Stimulated activated naive CD8-positive, alpha-beta T cell treated with anti-CD3 and anti-CD28 coated beads, Interleukin-15, Interleukin-2, amounts not matched to agents 100 ng/mL and 50 ng/mL, for 24 hours (primary cell): Measurements from ENCODE around the gene BCL7B.
"Not testable (repeated sequence)": the region's sequence is repeated elsewhere in the genome, so short reads cannot be mapped to it uniquely, and the experiment has no call there.

ENCODE experiments used
- H3K27ac Mint-ChIP-seq: one replicate; pipeline ENCODE4 v1.8.0; 2021; ENCODE audit warnings: mild to moderate bottlenecking, mixed read lengths
- H3K27me3 Mint-ChIP-seq: one replicate; pipeline ENCODE4 v1.8.0; 2021; ENCODE audit warnings: mixed read lengths
- H3K36me3 Mint-ChIP-seq: one replicate; pipeline ENCODE4 v1.8.0; 2021; ENCODE audit warnings: low read depth, mixed read lengths
- H3K4me1 Mint-ChIP-seq: one replicate; pipeline ENCODE4 v1.8.0; 2021; ENCODE audit warnings: low read depth, mixed read lengths
- H3K4me3 Mint-ChIP-seq: one replicate; pipeline ENCODE4 v1.8.0; 2021; ENCODE audit warnings: mild to moderate bottlenecking, mixed read lengths
- H3K9me3 Mint-ChIP-seq: one replicate; pipeline ENCODE4 v1.8.0; 2021; ENCODE audit warnings: mixed read lengths

The BCL7B gene

DNA sequence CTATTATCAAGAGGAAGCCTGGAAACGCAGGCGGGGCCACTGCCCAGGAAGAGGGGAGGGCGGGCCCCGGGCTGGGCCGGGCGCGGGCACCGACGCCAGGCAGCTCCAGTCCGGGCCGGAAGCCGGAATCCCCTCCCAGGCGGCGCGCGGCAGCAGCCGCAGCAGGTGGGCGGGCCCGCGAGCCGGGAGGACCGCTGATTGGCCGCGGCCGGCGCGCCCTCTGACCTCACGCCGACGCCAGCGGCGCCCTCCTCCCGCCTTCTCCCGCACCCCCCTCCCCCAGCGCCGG lies 438 bp downstream of the BCL7B start:
- peak overlapping the region; percentile 86 for H3K27ac Mint-ChIP-seq
- peak overlapping the region; percentile 95 for H3K4me3 Mint-ChIP-seq
- H3K4me1 Mint-ChIP-seq: peaks cover 46% of the 10 kb centered on the region
- no peaks in the 10 kb centered on the region for H3K27me3 Mint-ChIP-seq
- H3K36me3 Mint-ChIP-seq: peaks cover 17% of the 10 kb centered on the region
- no peaks in the 10 kb centered on the region for H3K9me3 Mint-ChIP-seq

DNA sequence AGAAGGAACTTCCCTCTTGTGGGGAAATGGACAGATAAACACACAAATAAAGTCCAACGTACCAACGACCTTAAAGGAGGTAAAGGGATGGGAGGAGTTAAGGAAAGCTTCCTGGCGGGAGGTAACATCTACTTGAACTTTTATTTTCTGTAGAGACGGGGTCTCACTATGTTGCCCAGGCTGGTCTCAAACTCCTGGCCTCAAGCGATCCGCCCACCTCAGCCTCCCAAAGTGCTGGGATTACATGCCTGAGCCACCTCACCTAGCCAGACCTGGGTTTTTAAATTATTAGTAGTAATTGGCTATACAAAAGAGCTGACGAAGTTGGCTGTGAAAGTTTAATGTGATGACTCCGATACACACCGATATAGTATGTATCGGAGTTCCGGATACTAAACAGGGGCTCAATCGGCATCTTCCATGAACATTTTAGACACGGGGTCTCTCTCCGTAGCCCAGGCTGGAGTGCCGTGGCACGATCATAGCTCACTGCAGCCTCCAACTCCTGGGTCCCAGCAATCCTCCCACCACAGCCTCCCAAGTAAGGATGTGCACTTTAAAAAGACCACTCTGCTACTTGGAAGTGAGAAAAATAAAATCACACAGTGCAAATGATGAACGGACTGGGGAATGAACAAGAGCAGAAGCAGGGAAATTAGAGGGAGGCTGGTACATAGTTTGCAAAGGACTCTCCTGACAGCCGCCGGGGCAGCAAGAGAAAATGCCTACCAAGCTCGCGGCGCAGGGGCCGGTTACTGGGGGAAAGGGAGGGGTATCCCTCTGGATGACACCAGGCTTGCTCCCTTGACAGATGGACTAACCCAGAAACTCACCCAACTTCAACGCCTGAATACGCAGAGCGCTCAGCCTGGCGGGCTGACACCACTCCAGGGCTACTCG lies 1.0 kb downstream of the BCL7B start:
- H3K27me3 Mint-ChIP-seq: no peaks in the 10 kb centered on the region
- H3K27ac Mint-ChIP-seq: peak overlapping the region; percentile 86
- H3K4me3 Mint-ChIP-seq: peak overlapping the region; percentile 95
- peaks cover 20% of the 10 kb centered on the region for H3K36me3 Mint-ChIP-seq
- no peaks in the 10 kb centered on the region for H3K9me3 Mint-ChIP-seq
- peaks cover 47% of the 10 kb centered on the region for H3K4me1 Mint-ChIP-seq

DNA sequence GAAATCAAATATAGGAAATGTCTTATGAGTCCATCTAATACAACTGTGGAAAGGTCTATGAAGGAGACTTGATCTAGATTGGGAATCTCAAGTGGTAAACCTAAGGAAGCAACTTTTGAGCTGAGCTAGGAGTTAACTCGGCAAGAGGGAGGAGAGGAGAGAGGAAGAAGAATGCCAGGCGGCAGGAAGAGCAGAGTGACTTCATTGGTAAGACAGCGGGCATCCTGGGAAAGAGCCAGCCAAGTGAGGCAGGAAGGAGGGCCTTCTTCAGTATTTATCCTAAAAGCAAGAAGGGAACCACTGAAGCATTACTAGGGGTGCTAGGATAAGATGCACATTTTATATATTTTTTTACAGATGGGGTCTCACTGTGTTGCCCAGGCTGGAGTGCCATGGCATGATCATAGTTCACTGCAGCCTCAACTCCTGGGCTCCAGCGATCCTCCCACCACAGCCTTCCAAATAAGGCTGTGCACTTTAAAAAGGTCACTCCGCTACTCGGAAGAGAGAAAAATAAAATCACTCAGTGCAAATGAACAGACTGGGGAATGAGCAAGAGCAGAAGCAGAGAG lies 2.0 kb downstream of the BCL7B start:
- Mint-ChIP-seq H3K4me1 (peaks cover 45% of the 10 kb centered on the region), H3K27me3 (no peaks in the 10 kb centered on the region), H3K27ac (peak overlapping the region; percentile 55), H3K4me3 (peak overlapping the region; percentile 95), H3K36me3 (peaks cover 27% of the 10 kb centered on the region), H3K9me3 (no peaks in the 10 kb centered on the region)

DNA sequence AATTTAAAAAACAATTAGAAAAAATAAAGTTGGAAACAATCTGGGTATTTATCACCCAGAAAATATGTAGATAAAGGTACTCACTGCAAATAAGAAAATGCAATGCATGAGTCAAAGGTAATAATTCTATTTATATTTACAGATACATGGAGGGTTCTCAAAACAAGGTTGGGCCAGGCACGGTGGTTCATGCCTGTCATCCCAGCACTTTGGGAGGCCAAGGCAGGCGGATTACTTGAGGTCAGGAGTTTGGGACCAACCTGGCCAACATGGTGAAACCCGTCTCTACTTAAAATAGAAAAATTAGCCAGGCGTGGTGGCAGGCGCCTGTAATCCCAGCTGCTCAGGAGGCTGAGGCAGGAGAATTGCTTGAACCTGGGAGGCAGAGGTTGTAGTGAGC lies 7.4 kb downstream of the BCL7B start:
- H3K36me3 Mint-ChIP-seq: peaks cover 40% of the 10 kb centered on the region
- peaks cover 31% of the 10 kb centered on the region for H3K4me1 Mint-ChIP-seq
- not testable (repeated sequence) for H3K27me3 Mint-ChIP-seq, H3K4me3 Mint-ChIP-seq, H3K27ac Mint-ChIP-seq, H3K9me3 Mint-ChIP-seq

DNA sequence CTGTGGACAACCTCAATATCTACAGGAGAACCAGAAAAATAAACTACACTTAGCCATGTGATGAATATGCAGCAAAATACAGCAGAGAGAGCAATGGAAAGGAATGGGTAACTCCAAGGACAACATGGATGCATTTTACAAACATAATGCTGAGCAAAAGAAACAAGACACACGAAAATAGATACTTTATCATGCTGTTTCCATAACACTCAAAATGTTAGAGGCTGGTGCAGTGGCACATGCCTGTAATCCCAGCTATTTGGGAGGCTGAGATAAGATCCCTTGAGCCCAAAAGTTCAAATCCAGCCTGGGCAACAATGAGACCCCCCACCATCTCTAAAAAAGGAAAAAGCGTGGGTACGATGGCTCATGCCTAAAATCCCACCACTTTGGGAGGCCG lies 8.3 kb downstream of the BCL7B start:
- H3K4me3 Mint-ChIP-seq: no peak overlapping the region
- H3K4me1 Mint-ChIP-seq: peaks cover 23% of the 10 kb centered on the region
- H3K27ac Mint-ChIP-seq: no peak overlapping the region
- no peaks in the 10 kb centered on the region for H3K27me3 Mint-ChIP-seq
- peaks cover 45% of the 10 kb centered on the region for H3K36me3 Mint-ChIP-seq
- H3K9me3 Mint-ChIP-seq: no peaks in the 10 kb centered on the region

DNA sequence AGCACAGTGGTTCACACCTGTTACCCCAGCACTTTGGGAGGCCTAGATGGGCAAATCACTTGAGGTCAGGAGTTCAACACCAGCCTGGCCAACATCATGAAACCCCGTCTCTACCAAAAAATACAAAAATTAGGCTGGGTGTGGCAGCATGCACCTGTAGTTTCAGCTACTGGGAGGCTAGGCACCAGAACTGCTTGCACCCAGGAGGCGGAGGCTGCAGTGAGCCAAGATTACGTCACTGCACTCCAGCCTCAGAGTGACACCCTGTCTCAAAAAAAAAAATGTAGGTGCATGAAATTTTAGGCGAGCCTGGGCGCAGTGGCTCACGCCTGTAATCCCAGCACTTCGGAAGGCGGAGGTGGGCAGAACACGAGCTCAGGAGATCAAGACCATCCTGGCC lies 9.6 kb downstream of the BCL7B start:
- Mint-ChIP-seq H3K27me3 (no peaks in the 10 kb centered on the region), H3K36me3 (peaks cover 43% of the 10 kb centered on the region), H3K4me1 (peaks cover 20% of the 10 kb centered on the region), H3K27ac (no peak overlapping the region), H3K9me3 (no peaks in the 10 kb centered on the region), H3K4me3 (no peak overlapping the region)

DNA sequence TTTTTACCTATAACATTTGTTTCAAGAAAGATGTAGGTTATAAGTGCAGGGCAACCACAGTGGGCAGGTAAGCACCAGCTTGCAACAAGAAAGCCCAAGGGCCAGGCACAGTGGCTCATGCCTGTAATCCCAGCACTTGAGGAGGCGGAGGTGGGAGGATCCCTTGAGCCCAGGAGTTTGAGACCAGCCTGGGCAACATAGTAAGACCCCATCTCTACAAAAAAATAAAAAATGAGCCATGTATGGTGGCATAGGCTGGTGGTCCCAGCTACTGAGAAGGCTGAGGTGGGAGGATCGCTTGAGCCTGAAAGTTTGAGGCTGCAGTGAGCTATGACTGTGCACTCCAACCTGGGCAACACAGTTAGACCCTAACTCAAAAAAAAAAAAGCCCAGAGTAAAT lies 12.8 kb downstream of the BCL7B start:
- Mint-ChIP-seq H3K27ac (no peak overlapping the region), H3K36me3 (peaks cover 46% of the 10 kb centered on the region), H3K4me3 (no peak overlapping the region), H3K4me1 (peaks cover 16% of the 10 kb centered on the region), H3K27me3 (no peaks in the 10 kb centered on the region), H3K9me3 (no peaks in the 10 kb centered on the region)

DNA sequence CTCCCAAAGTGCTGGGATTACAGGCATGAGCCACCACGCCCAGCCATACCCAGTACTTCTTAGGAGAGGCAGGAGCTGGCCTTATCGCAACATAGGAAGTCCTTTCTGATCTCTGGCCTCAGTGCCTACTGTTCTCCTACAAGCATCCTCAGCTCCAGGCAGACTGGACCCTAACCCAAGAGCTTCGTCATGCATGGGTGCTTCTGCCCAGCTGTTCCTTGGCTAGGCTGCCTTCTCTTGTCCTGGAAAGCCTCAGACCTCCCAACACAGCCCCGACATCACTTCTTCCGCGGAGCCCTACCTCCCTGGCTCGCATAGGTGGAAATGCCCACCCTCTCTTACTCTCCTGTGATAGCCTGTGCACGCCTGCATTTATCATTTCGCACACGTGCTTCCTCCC lies 15.8 kb downstream of the BCL7B start:
- Mint-ChIP-seq H3K36me3 (peaks cover 55% of the 10 kb centered on the region), H3K9me3 (no peaks in the 10 kb centered on the region), H3K4me3 (no peak overlapping the region), H3K4me1 (no peaks in the 10 kb centered on the region), H3K27ac (no peak overlapping the region), H3K27me3 (no peaks in the 10 kb centered on the region)

DNA sequence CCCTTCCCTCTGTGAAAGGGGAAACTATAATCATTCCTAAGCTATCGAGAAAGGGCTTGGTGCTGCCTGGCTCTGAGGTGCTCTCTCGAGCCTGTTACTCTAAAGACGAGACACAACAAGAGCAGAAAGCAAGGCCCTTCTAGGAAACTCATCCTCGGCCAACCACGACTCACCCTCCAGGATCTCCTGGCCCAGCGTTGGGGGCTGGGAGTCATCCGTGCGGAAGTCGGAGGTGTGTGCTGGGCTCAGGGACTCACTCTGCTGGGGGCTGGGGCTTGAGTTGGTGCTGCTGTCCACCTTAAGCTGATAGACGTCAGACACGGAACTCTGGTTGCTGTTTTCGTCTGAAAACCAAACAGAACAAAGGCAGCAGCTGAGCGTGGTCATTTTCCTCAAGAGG lies 17.8 kb downstream of the BCL7B start:
- Mint-ChIP-seq H3K9me3 (no peaks in the 10 kb centered on the region), H3K4me3 (no peak overlapping the region), H3K4me1 (no peaks in the 10 kb centered on the region), H3K36me3 (peaks cover 62% of the 10 kb centered on the region), H3K27ac (no peak overlapping the region), H3K27me3 (no peaks in the 10 kb centered on the region)

DNA sequence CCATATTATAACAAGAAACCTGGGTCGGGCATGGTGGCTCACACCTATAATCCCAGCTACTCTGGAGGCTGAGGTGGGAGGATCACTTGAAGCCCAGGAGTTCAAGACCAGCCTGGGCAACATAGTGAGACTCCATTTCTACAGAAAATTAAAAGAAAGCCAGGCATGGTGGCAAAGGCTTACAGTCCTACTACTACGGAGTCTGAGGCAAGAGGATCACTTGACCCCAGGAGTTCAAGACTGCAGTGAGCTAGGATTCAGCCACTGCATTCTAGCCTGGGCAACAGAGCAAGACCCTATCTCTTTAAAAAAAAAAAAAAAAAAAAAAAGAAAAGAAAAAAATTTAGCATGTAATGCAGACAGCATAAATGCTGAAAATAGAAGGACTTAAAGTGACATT lies 19.0 kb downstream of the BCL7B start:
- H3K9me3 Mint-ChIP-seq, H3K4me3 Mint-ChIP-seq, H3K4me1 Mint-ChIP-seq, H3K27me3 Mint-ChIP-seq, H3K27ac Mint-ChIP-seq: not testable (repeated sequence)
- peaks cover 58% of the 10 kb centered on the region for H3K36me3 Mint-ChIP-seq

DNA sequence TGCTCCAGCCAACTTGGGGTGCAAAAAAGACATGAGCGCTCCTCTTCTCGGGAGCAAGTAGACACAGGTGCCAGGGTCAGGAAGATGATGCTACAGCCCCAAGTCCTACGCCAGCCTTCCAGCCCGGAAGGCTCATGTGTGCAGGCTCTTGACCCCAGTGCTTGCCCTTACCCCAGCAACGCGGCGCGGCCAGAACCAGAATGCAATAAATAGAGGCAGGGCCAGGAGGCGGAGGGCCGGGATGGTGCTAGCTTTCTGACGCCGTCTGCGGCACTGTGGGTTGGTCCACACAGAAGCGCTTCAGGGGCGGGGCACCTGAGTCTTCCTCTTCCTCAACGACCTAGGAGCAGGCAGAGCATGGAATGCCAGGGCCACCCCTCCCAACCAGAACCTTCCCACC lies 20.4 kb downstream of the BCL7B start:
- H3K27me3 Mint-ChIP-seq: no peaks in the 10 kb centered on the region
- H3K27ac Mint-ChIP-seq: no peak overlapping the region
- H3K36me3 Mint-ChIP-seq: peaks cover 55% of the 10 kb centered on the region
- H3K4me3 Mint-ChIP-seq: no peak overlapping the region
- H3K9me3 Mint-ChIP-seq: no peaks in the 10 kb centered on the region
- H3K4me1 Mint-ChIP-seq: no peaks in the 10 kb centered on the region

DNA sequence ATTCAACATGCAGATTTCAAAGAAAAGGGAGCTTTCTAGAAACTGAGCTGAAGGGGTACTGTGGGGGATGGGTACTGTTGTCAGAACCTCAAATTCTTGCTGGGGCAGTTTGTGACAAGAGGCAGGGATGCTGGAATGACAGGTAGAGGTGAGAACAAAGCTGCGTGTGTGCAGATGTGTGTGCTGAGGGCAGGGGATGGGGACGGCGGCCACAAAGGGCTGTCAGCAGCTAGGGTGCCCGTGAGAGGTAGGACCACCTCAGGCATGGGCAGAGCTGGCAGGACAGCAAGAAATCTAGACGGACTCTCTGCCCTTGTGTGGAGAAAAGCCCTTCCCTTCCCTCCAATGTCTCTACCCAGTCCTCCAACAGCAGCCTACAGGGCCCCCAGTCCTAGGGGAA lies 21.0 kb downstream of the BCL7B start:
- no peak overlapping the region for H3K4me3 Mint-ChIP-seq
- H3K4me1 Mint-ChIP-seq: no peaks in the 10 kb centered on the region
- H3K27me3 Mint-ChIP-seq: no peaks in the 10 kb centered on the region
- H3K36me3 Mint-ChIP-seq: peaks cover 55% of the 10 kb centered on the region
- no peak overlapping the region for H3K27ac Mint-ChIP-seq
- no peaks in the 10 kb centered on the region for H3K9me3 Mint-ChIP-seq

DNA sequence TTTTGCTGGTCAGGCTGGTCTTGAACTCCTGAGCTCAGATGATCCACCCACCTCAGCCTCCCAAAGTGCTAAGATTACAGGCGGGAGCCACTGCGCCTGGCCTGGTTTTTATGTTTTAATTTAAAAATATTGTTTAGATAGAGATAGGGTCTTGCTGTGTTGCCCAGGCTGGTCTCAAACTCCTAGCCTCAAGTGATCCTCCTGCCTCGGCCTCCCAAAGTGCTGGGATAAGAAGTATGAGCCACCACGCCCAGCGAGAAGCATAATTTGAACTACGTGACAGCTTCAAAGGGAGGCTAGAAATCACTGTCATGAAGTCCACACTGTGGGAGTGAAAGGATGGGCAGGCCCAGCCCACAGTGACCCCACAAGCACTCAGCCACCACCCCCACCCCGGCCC lies 21.6 kb downstream of the BCL7B start:
- H3K4me1 Mint-ChIP-seq, H3K9me3 Mint-ChIP-seq, H3K27me3 Mint-ChIP-seq, H3K27ac Mint-ChIP-seq, H3K4me3 Mint-ChIP-seq: not testable (repeated sequence)
- peaks cover 51% of the 10 kb centered on the region for H3K36me3 Mint-ChIP-seq

DNA sequence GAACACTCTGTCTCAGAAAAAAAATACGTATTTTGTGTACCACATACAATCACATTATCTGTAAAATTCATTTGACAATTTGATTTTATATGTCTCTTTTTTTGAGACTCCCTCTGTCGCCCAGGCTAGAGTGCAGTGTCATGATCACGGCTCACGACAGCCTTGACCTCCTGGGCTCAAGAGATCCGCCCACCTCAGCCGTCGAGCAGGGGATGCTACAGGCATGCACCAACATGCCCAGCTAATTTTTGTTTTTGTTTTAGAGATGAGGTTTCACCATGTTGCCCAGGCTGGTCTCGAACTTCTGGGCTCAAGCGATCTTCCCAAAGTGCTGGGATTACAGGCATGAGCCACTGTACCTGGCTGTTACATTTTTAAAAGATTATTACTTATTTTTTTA lies 23.7 kb downstream of the BCL7B start:
- Mint-ChIP-seq H3K27ac (no peak overlapping the region), H3K4me1 (no peaks in the 10 kb centered on the region)

DNA sequence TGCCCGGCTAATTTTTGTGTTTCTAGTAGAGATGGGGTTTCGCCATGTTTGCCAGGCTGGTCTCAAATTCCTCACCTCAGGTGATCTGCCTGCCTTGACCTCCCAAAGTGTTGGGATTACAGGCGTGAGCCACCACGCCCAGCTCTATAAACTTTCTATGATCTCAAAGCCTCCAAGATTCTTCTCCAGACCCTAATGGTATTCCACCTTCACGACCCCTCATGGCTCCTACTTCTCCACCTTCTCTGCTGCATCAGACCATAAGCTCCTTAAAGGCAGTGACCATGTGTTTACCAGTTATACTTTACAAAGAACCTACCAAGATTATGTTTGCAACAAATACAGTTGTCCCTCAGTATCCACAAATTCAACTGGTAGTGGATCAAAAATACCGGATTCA lies 25.3 kb downstream of the BCL7B start:
- Mint-ChIP-seq H3K9me3 (no peaks in the 10 kb centered on the region), H3K27me3 (no peaks in the 10 kb centered on the region), H3K27ac (no peak overlapping the region), H3K36me3 (peaks cover 25% of the 10 kb centered on the region), H3K4me1 (peaks cover 13% of the 10 kb centered on the region), H3K4me3 (no peak overlapping the region)

More for the DNA sequence above, 23.7 kb downstream of the BCL7B start:
- H3K4me3 Mint-ChIP-seq: no peak overlapping the region
- no peaks in the 10 kb centered on the region for H3K27me3 Mint-ChIP-seq
- peaks cover 38% of the 10 kb centered on the region for H3K36me3 Mint-ChIP-seq
- no peaks in the 10 kb centered on the region for H3K9me3 Mint-ChIP-seq

DNA sequence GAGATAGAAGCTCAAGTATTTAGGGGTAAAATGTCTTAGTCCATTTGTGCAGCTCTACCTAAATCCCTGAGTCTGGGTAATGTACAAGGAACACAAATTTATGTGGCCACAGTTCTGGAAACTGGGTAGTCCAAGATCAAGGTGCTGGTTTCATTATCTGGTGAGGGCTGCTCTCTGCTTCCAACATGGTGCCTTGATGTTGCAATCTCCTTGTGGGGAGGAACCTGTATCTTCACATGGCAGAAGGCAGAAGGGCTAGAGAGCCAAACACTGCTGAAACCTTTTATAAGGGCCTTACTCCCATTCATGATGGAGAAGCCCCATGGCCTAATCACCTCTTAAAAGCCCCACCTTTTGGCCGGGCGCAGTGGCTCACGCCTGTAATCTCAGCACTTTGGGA lies 26.7 kb downstream of the BCL7B start:
- Mint-ChIP-seq H3K27me3 (no peaks in the 10 kb centered on the region), H3K9me3 (no peaks in the 10 kb centered on the region), H3K27ac (no peak overlapping the region), H3K36me3 (peaks cover 12% of the 10 kb centered on the region), H3K4me3 (no peak overlapping the region), H3K4me1 (peaks cover 24% of the 10 kb centered on the region)
